ENCODE results near the gene XCR1. TPM values are rescaled to one million over a fixed set of nuclear protein-coding genes. Genes with fewer than 3 reads are reported as not detected.

The XCR1 gene, protein sequence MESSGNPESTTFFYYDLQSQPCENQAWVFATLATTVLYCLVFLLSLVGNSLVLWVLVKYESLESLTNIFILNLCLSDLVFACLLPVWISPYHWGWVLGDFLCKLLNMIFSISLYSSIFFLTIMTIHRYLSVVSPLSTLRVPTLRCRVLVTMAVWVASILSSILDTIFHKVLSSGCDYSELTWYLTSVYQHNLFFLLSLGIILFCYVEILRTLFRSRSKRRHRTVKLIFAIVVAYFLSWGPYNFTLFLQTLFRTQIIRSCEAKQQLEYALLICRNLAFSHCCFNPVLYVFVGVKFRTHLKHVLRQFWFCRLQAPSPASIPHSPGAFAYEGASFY
- not detected in 3 replicates for total RNA-seq
- long read RNA-seq = 0 reads

GRCh38 chr3:46027021-46027705 is at the start of gene XCR1:
Gene XCR1 (minus strand): TSS chr3:46027483. CDS start chr3:46021947, 5,536 bp downstream.
- no peak within 1 kb of the TSS for H3K4me3 Mint-ChIP-seq (ENCODE audit: unreplicated experiment)
- no peak within 1 kb of the TSS for H3K27ac Mint-ChIP-seq (ENCODE audit: unreplicated experiment)
- no peak for DNase-seq (ENCODE audit: low spot score)

DNA sequence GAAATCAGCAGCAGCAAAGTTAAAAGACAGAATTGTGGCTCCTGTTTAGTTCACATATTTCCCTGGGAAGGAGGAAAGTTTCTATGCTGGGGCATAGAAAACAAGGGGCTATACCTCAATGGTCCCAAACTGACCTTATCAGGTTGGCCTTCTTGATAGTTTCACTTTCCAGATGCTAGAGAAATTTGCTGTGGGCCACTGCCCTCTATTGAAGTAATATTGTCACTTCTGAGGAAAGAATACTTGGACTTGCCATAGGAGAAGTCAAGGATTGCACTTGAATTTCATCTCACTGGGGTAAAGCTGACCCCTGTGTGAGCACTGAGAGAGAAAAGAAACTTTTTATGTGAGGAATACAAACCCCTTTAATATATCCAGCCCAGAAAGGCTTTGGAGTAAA is 49.3 kb upstream of the XCR1 start:
- peaks cover 8% of the 10 kb centered on the region for H3K9me3 Mint-ChIP-seq (ENCODE audit: low read depth)
- peak; percentile 54 for TF ChIP-seq CTCF (IDR thresholded peaks at IDR 0.05)
- no peak overlapping the region for H3K27ac Mint-ChIP-seq (ENCODE audit: unreplicated experiment)
- no peak for DNase-seq (ENCODE audit: low spot score)
- peaks cover 5% of the 10 kb centered on the region for H3K36me3 Mint-ChIP-seq (ENCODE audit: low read depth)
- peaks cover 2% of the 10 kb centered on the region for H3K4me1 Mint-ChIP-seq (ENCODE audit: low read depth)
- peaks cover 16% of the 10 kb centered on the region for H3K27me3 Mint-ChIP-seq (ENCODE audit: low read depth)
- no peak overlapping the region for H3K4me3 Mint-ChIP-seq (ENCODE audit: unreplicated experiment)

More at GRCh38 chr3:46027021-46027705, at the start of gene XCR1:
- H3K9me3 Mint-ChIP-seq (ENCODE audit: low read depth) = peaks cover 5% of the 10 kb centered on the region
- TF ChIP-seq CTCF (IDR thresholded peaks at IDR 0.05) = no peak
- no peaks in the 10 kb centered on the region for H3K4me1 Mint-ChIP-seq (ENCODE audit: low read depth)
- peaks cover 5% of the 10 kb centered on the region for H3K27me3 Mint-ChIP-seq (ENCODE audit: low read depth)
- H3K36me3 Mint-ChIP-seq (ENCODE audit: low read depth) = no peaks in the 10 kb centered on the region

- Mint-ChIP-seq H3K27me3 (ENCODE audit: low read depth) (peaks cover 23% of the 10 kb centered on the region), H3K36me3 (ENCODE audit: low read depth) (peaks cover 7% of the 10 kb centered on the region), H3K4me3 (ENCODE audit: unreplicated experiment) (no peak overlapping the region), H3K9me3 (ENCODE audit: low read depth) (peaks cover 11% of the 10 kb centered on the region), H3K4me1 (ENCODE audit: low read depth) (peaks cover 2% of the 10 kb centered on the region), H3K27ac (ENCODE audit: unreplicated experiment) (no peak overlapping the region)
- no peak for DNase-seq (ENCODE audit: low spot score)
- TF ChIP-seq CTCF (IDR thresholded peaks at IDR 0.05) = no peak
These were observed 48.5 kb upstream of the XCR1 start for GRCh38 chr3:46075816-46076215.

- Mint-ChIP-seq H3K4me3 (ENCODE audit: unreplicated experiment) (no peak overlapping the region), H3K27me3 (ENCODE audit: low read depth) (peaks cover 41% of the 10 kb centered on the region), H3K9me3 (ENCODE audit: low read depth) (peaks cover 11% of the 10 kb centered on the region), H3K4me1 (ENCODE audit: low read depth) (no peaks in the 10 kb centered on the region), H3K27ac (ENCODE audit: unreplicated experiment) (no peak overlapping the region), H3K36me3 (ENCODE audit: low read depth) (peaks cover 7% of the 10 kb centered on the region)
- no peak for TF ChIP-seq CTCF (IDR thresholded peaks at IDR 0.05)
- no peak for DNase-seq (ENCODE audit: low spot score)
These were observed 44.1 kb upstream of the XCR1 start for GRCh38 chr3:46071222-46071858.

DNA sequence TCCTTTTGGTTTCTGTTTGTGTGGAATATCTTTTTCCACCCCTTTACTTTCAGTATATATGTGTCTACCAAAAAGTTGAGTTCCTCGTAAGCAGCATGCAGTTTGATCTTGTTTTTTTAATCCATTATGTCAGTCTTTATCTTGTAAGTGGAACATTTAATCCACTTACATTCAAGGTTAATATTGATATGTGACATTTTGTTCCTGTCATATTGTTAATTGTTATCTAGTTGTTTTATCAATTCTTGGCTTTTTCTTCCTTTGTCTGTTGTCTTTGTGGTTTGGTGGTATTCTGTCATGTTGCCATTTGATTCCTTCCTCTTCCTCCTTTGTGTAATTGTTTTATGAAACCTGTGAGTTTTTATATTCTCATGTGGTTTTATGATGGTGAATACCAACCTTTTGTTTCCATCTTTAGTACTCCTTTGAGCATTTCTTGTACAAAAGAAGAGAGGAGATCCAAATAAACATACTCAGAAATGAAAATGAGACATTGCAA is 43.4 kb upstream of the XCR1 start:
- Mint-ChIP-seq H3K27ac (ENCODE audit: unreplicated experiment) (no peak overlapping the region), H3K9me3 (ENCODE audit: low read depth) (peaks cover 11% of the 10 kb centered on the region), H3K4me1 (ENCODE audit: low read depth) (peaks cover 3% of the 10 kb centered on the region), H3K27me3 (ENCODE audit: low read depth) (peaks cover 42% of the 10 kb centered on the region), H3K4me3 (ENCODE audit: unreplicated experiment) (no peak overlapping the region), H3K36me3 (ENCODE audit: low read depth) (peaks cover 7% of the 10 kb centered on the region)
- no peak for DNase-seq (ENCODE audit: low spot score)
- no peak for TF ChIP-seq CTCF (IDR thresholded peaks at IDR 0.05)

Data from chondrocyte (in vitro differentiated cells).